Osteocyte (in vitro differentiated cells): ENCODE results near the gene AKAIN1. TPM values are rescaled to one million over a fixed set of nuclear protein-coding genes. Genes with fewer than 3 reads are reported as not detected.

Source experiments
- DNase-seq: peaks from one replicate; pipeline ENCODE4 v3.0.0; 2021; ENCODE audit warnings: mixed read lengths; ENCODE audit not compliant: unreplicated experiment; ENCODE audit errors: extremely low spot score
- H3K27ac Mint-ChIP-seq: one replicate; pipeline ENCODE4 v1.8.0; 2021; ENCODE audit warnings: mild to moderate bottlenecking, mixed read lengths; ENCODE audit not compliant: unreplicated experiment
- H3K27me3 Mint-ChIP-seq: one replicate; pipeline ENCODE4 v1.8.0; 2021; ENCODE audit warnings: mixed read lengths; ENCODE audit not compliant: unreplicated experiment
- H3K36me3 Mint-ChIP-seq: one replicate; pipeline ENCODE4 v1.8.0; 2021; ENCODE audit warnings: mixed read lengths; ENCODE audit not compliant: unreplicated experiment
- H3K4me1 Mint-ChIP-seq: one replicate; pipeline ENCODE4 v1.8.0; 2021; ENCODE audit warnings: mixed read lengths; ENCODE audit not compliant: unreplicated experiment
- H3K4me3 Mint-ChIP-seq: one replicate; pipeline ENCODE4 v1.8.0; 2021; ENCODE audit warnings: mild to moderate bottlenecking, moderate library complexity, mixed read lengths; ENCODE audit not compliant: unreplicated experiment
- H3K9me3 Mint-ChIP-seq: one replicate; pipeline ENCODE4 v1.8.0; 2021; ENCODE audit warnings: mixed read lengths; ENCODE audit not compliant: unreplicated experiment
- total RNA-seq: library from RNA; stranded (reverse); gene quantifications from 2 replicates; pipeline ENCODE4 v1.2.1, GENCODE V29; 2021
- TF ChIP-seq, protein P1 (sequence below): fragments of 200-600 bp; sonication (generic); IDR thresholded peaks from 2 replicates; pipeline ENCODE4 v1.5.0; 2021; ENCODE audit warnings: antibody characterized with exemption, mild to moderate bottlenecking, moderate library complexity

The AKAIN1 gene
- total RNA-seq, 1 donor from 2014 or later: not detected

DNA sequence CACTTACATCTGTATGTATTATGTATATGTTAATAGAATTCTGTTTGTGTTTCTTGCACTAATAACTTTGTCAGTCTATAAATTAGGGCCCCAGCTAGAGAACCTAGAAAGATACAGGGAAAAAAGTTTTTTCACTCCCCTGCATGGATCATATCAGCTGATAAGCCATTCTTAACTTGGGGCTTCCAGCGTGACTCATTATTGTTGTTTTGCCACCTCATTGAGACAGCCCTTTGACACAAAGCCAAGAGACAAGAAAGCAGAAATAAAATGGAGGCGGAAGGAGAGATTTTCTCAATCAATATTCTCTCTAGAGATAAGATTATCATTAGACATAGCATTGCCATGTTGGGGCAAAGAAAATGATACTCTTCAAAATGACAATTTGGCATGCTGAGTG is 93.4 kb downstream of the AKAIN1 start:
- no peaks in the 10 kb centered on the region for H3K4me1 Mint-ChIP-seq
- H3K27me3 Mint-ChIP-seq: no peaks in the 10 kb centered on the region
- TF ChIP-seq, protein P1, sequence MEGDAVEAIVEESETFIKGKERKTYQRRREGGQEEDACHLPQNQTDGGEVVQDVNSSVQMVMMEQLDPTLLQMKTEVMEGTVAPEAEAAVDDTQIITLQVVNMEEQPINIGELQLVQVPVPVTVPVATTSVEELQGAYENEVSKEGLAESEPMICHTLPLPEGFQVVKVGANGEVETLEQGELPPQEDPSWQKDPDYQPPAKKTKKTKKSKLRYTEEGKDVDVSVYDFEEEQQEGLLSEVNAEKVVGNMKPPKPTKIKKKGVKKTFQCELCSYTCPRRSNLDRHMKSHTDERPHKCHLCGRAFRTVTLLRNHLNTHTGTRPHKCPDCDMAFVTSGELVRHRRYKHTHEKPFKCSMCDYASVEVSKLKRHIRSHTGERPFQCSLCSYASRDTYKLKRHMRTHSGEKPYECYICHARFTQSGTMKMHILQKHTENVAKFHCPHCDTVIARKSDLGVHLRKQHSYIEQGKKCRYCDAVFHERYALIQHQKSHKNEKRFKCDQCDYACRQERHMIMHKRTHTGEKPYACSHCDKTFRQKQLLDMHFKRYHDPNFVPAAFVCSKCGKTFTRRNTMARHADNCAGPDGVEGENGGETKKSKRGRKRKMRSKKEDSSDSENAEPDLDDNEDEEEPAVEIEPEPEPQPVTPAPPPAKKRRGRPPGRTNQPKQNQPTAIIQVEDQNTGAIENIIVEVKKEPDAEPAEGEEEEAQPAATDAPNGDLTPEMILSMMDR: no peak
- no peaks in the 10 kb centered on the region for H3K36me3 Mint-ChIP-seq
- no peak for DNase-seq
- H3K4me3 Mint-ChIP-seq: no peak overlapping the region
- peaks cover 9% of the 10 kb centered on the region for H3K9me3 Mint-ChIP-seq
- H3K27ac Mint-ChIP-seq: no peak overlapping the region

DNA sequence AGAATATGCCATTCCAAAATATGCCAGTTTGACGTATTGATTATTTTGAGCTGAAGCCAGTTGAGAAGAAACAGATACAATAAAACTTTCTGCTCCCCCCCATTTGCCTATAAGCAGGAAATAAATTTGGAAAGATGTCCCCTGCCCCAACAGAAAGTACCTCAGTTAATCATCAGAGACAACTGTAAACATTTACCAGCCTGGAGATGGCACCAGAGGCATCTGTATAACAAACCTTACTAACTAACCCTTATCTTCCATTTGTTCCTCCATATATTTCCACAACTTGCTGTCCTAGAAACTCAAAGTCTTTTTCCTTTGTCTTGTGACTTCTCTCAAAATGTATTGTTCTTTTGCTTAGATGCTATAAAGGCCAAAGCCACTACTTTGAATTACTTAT is 93.8 kb downstream of the AKAIN1 start:
- DNase-seq: no peak
- Mint-ChIP-seq H3K4me3 (no peak overlapping the region), H3K36me3 (no peaks in the 10 kb centered on the region), H3K27ac (no peak overlapping the region), H3K27me3 (no peaks in the 10 kb centered on the region), H3K4me1 (no peaks in the 10 kb centered on the region), H3K9me3 (peaks cover 13% of the 10 kb centered on the region)
- TF ChIP-seq, protein P1: no peak

DNA sequence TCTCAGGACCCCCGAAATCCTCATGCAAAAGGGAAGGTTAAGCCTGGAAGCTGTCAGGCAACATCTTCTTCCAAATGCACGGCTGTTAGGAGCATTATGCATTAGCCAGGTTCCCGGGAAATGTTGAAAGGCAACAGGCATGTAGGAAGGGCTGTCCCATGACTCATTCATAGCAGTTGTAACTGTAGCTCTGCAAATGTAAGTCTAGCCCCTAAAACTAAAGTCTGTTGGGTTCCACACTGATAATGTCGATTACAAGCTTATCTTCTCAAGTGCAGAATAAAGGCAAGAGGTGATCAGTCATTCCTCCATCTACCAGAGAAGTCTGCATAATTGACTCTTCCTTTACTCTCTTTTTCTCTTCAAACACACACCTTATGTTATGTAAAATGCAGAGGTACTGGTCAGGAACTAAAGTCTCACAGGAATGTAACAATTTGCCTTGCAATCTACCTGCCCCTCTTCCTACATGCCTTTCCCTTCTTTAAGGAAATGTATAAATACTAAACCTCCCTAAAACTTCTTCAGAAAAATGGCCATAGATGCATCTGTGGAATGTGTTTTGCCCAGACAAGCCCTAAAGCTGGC is 99.8 kb downstream of the AKAIN1 start:
- Mint-ChIP-seq H3K4me1 (no peaks in the 10 kb centered on the region), H3K4me3 (no peak overlapping the region), H3K9me3 (peaks cover 23% of the 10 kb centered on the region), H3K36me3 (no peaks in the 10 kb centered on the region), H3K27ac (no peak overlapping the region), H3K27me3 (no peaks in the 10 kb centered on the region)
- TF ChIP-seq, protein P1: no peak
- DNase-seq: no peak

DNA sequence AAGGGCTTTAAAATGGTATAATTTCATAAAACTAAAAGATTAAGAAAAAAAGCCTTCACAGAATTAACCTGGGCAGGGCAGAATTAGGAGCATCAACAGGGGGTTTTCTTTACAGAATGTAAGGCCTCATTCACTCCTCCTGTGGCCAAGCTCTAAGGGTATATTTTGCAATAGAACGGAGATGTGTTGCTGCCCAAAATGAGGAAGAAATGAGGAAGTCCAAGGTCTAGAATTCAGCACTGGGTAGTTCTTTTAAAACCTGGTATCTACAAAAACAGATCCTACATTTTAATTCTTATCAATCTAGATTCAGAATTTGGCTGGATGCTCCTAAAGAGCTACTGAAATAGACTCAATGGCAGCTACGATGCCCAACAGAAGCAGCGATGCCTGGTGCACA is 101.8 kb downstream of the AKAIN1 start:
- Mint-ChIP-seq H3K27me3 (no peaks in the 10 kb centered on the region), H3K9me3 (peaks cover 33% of the 10 kb centered on the region), H3K4me3 (no peak overlapping the region), H3K36me3 (no peaks in the 10 kb centered on the region), H3K4me1 (no peaks in the 10 kb centered on the region), H3K27ac (no peak overlapping the region)
- no peak for DNase-seq
- TF ChIP-seq, protein P1: no peak

DNA sequence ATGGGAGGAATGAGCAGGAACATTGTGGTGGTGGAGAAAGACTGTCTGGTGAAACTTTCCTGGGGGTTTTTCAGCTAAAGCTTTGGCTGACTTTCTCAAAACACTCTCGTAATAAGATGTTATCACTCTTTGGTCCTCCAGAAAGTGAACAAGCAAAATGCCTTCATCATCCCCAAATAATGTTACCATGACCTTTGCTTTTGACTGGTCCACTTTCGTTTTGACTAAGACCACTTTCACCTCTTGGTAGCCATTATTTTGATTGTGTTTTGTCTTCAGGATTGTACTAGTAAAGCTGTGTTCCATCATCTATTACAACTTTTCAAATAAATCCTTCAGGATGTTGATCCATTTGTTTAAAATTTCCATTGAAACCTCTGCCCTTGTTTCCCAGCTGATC is 103.2 kb downstream of the AKAIN1 start:
- no peaks in the 10 kb centered on the region for H3K27me3 Mint-ChIP-seq
- no peak for DNase-seq
- peaks cover 34% of the 10 kb centered on the region for H3K9me3 Mint-ChIP-seq
- H3K4me3 Mint-ChIP-seq: no peak overlapping the region
- no peaks in the 10 kb centered on the region for H3K36me3 Mint-ChIP-seq
- H3K4me1 Mint-ChIP-seq: no peaks in the 10 kb centered on the region
- TF ChIP-seq, protein P1: no peak
- no peak overlapping the region for H3K27ac Mint-ChIP-seq

Other genes starting within 250 kb of the AKAIN1 start
- gene ZBTB14, start 98.5 kb upstream of the AKAIN1 start, total RNA-seq: 14.2 and 14.4 TPM in 2 replicates